Lower leg skin (tissue), 3 donors: ENCODE results near the gene GUCY2D.

ENCODE experiments used
- CTCF ChIP-seq, 3 donors: fragments of 450-650 bp; IDR thresholded peaks; one replicate each; pipeline ENCODE4 v1.5.1; 2016; ENCODE audit warnings: antibody characterized with exemption in 3 of 3, mild to moderate bottlenecking in 3 of 3, moderate library complexity in 2 of 3
- POLR2A ChIP-seq, 2 donors: fragments of 450-650 bp; IDR thresholded peaks; one replicate each; pipeline ENCODE4 v1.6.1; 2016 to 2017; ENCODE audit warnings: antibody characterized with exemption in 2 of 2, mild to moderate bottlenecking in 1 of 2, moderate library complexity in 1 of 2

DNA sequence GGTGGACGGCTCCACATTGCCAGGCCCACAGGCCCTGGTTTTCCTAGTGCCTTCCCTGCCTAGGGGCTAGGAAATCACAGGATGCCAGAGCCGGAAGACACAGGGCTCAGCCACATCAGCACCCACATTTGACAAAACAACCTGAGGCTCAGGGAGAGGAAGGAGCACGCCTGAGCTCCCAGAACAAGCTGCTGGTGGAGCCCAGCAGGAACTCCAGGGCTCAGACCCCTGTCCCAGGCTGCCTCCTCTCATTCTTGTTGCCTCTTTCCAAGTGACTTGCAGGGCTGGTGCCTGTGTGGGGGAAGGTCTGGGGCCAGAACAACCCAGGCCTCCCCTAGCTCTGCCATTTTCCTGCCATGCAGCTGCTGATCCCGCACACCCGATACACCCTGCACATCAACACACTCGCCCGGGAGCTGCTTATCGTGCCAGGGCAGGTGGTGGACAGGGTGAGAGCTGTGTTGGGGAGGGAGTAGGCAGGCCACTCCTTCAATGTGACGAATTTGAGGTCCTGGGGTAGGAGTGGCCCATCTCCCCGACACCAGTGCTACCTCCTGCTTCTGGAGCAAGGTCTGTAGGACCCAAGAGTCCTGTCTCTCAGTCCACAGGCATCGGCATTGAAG, 44.0 kb downstream of the GUCY2D start:
- TF ChIP-seq CTCF (IDR thresholded peaks at IDR 0.05) (no peak), POLR2A (IDR thresholded peaks at IDR 0.05) (no peak)
